ENCODE measurements around the gene KIF23. TPM values are rescaled to one million over a fixed set of nuclear protein-coding genes. Genes with fewer than 3 reads are reported as not detected.
A peak's percentile ranks its signal among the peaks of the same experiment; 100 is the strongest.

Gene KIF23
- total RNA-seq, 1 donor from 2014 or later = 48.1 TPM

DNA sequence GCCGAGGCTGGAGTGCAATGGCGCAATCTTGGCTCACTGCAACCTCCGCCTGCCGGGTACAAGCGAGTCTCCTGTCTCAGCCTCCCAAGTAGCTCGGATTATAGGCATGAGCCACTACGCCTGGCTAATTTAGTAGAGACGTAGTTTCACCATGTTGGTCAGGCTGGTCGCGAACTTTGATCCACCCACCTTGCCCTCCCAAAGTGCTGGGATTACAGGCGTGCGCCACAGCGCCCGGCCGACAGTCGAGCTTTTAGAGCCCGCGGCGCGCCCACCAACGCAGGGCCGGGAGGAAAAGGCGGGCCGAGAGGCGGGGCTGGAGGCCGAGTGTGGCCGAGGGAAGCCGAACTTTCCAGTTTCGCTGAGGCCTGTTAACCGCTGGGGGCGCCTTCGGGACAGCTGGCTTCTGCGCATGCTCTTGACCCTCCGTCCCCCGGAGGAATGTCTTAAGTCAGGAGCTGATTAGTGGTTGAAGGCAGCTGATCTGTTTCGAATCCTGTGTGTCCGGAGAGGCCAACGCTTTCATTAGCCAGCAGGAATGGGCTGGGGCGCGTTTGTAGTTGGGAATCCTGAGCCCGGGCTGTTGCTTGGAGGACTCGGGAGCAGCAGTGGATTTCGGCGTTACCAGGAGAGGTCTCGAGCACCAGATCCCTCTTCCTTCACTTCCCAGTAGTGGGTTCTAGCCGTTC, 48.5 kb downstream of the KIF23 start:
- Mint-ChIP-seq H3K4me1 (ENCODE audit: unreplicated experiment) (peaks cover 5% of the 10 kb centered on the region), H3K27ac (peak overlapping the region; percentile 95), H3K27me3 (no peaks in the 10 kb centered on the region), H3K9me3 (no peaks in the 10 kb centered on the region), H3K4me3 (peak overlapping the region; percentile 89), H3K36me3 (peaks cover 6% of the 10 kb centered on the region)
- peak; percentile 97 for DNase-seq (ENCODE audit: extremely low spot score, unreplicated experiment)
- TF ChIP-seq, protein P1, sequence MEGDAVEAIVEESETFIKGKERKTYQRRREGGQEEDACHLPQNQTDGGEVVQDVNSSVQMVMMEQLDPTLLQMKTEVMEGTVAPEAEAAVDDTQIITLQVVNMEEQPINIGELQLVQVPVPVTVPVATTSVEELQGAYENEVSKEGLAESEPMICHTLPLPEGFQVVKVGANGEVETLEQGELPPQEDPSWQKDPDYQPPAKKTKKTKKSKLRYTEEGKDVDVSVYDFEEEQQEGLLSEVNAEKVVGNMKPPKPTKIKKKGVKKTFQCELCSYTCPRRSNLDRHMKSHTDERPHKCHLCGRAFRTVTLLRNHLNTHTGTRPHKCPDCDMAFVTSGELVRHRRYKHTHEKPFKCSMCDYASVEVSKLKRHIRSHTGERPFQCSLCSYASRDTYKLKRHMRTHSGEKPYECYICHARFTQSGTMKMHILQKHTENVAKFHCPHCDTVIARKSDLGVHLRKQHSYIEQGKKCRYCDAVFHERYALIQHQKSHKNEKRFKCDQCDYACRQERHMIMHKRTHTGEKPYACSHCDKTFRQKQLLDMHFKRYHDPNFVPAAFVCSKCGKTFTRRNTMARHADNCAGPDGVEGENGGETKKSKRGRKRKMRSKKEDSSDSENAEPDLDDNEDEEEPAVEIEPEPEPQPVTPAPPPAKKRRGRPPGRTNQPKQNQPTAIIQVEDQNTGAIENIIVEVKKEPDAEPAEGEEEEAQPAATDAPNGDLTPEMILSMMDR (conservative IDR thresholded peaks at IDR 0.05) = peak; percentile 95

DNA sequence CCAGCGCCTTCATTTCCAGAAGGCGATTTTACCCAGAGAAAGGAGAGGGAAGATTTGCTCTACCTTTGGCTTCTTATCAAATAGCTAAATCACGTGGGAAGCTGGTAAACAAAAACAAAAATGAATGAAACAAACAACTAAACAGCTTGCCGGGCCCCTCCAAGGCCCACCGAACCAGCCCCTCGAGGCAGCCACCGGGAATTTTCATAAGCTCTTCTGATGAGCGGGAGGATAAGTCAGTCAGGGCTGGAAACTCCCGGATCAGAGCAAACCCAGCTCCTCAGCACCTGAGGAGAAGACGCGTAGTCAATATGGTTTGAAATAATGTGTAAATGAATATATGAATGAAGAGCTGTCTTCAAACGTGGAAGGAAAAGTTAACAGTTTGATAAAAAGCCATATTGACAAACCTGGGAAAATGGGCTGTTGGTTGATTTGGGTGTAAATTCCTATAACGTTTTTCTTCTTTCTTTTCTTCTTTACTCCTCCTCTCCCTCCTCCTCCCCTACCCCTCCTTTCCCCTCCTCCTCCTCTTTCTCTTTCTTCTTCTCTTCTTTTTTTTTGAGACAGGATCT, 49.1 kb downstream of the KIF23 start:
- DNase-seq (ENCODE audit: extremely low spot score, unreplicated experiment) = no peak
- TF ChIP-seq, protein P1 (conservative IDR thresholded peaks at IDR 0.05) = no peak
- Mint-ChIP-seq H3K27me3 (no peaks in the 10 kb centered on the region), H3K4me3 (peak overlapping the region; percentile 89), H3K4me1 (ENCODE audit: unreplicated experiment) (peaks cover 8% of the 10 kb centered on the region), H3K36me3 (peaks cover 4% of the 10 kb centered on the region), H3K9me3 (no peaks in the 10 kb centered on the region), H3K27ac (peak overlapping the region; percentile 95)

DNA sequence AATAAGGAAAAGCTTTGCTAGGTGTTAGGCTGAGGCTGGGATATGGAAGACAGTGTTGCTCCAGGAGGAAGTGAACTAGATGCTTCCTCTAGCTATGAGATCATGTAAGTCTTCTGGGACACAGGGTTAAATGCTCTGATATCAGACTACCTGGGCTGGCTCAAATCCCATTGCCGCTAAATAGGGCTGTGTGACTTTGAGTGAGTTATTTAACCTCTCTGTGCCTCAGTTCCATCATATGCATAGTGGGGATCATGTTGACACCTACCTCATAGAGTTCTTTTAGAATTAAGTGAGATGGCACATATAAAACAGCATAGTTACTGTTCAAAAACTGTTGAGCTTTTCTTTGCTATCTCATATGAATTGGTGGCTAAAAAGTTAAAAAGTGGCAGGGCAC, 51.1 kb downstream of the KIF23 start:
- TF ChIP-seq, protein P1 (conservative IDR thresholded peaks at IDR 0.05) = no peak
- H3K4me1 Mint-ChIP-seq (ENCODE audit: unreplicated experiment) = peaks cover 19% of the 10 kb centered on the region
- H3K36me3 Mint-ChIP-seq = no peaks in the 10 kb centered on the region
- DNase-seq (ENCODE audit: extremely low spot score, unreplicated experiment) = no peak
- H3K27ac Mint-ChIP-seq = no peak overlapping the region
- no peaks in the 10 kb centered on the region for H3K9me3 Mint-ChIP-seq
- H3K27me3 Mint-ChIP-seq = no peaks in the 10 kb centered on the region
- no peak overlapping the region for H3K4me3 Mint-ChIP-seq

DNA sequence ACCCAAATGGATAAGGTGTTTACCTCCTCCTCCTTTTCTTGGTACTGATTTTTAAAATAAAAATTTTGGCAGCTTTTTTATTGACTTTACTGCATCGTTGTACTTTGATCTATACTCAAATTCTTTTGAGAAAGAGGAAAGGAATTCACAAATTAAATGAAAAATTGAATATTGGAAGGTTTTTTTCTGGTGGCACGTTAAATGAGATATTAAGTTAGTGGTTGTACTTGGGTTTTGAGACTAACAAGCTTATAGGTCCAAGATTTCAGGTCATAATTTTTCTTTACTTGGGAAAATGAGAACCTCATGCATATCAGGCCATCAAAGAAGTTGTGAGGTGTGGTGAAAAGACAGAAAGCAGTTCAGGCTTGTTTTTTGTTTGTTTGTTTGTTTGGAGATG, 52.6 kb downstream of the KIF23 start:
- Mint-ChIP-seq H3K9me3 (no peaks in the 10 kb centered on the region), H3K4me1 (ENCODE audit: unreplicated experiment) (peaks cover 19% of the 10 kb centered on the region), H3K27ac (no peak overlapping the region), H3K36me3 (no peaks in the 10 kb centered on the region), H3K4me3 (no peak overlapping the region), H3K27me3 (no peaks in the 10 kb centered on the region)
- DNase-seq (ENCODE audit: extremely low spot score, unreplicated experiment) = no peak
- TF ChIP-seq, protein P1 (conservative IDR thresholded peaks at IDR 0.05) = no peak

DNA sequence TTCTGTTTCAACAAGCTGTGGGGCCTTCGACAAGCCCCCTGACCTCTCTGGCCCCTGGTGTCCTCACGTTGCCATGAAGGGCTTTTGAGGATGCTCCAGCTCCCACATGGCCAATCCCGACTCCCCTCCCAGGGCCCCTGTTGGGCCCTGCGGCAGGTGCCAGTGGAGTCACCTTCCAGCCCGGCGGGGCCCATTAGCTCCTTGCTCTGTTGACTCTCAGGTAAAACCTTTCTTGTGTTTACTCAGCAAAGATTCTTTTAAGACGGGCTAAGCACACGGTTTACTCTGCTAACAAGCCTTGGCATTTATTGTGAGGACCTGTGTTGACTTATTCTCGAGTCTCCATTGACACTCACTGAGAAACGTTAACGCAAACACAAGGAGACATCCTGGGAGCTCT, 53.5 kb downstream of the KIF23 start:
- Mint-ChIP-seq H3K4me1 (ENCODE audit: unreplicated experiment) (peaks cover 19% of the 10 kb centered on the region), H3K27ac (peak overlapping the region; percentile 92), H3K4me3 (no peak overlapping the region), H3K9me3 (no peaks in the 10 kb centered on the region), H3K27me3 (no peaks in the 10 kb centered on the region), H3K36me3 (no peaks in the 10 kb centered on the region)
- no peak for DNase-seq (ENCODE audit: extremely low spot score, unreplicated experiment)
- TF ChIP-seq, protein P1 (conservative IDR thresholded peaks at IDR 0.05) = no peak
